NCI-H187 treated with DMSO at 0.1 percent for 48 hours (cell line): ENCODE data around the gene PLA2G4B.
"Not testable (repeated sequence)": the region's sequence is repeated elsewhere in the genome, so short reads cannot be mapped to it uniquely, and the experiment has no call there.

Experiments used
- DNase-seq: peaks from one replicate; lab custom pipeline; 2025; lab: John Stamatoyannopoulos, UW

The PLA2G4B gene

GRCh38 chr15:41827880-41828806 lies 10.5 kb upstream of the PLA2G4B start, which contains the start of gene JMJD7:
TSS of gene JMJD7 (plus strand) at chr15:41828092. CDS start at chr15:41828125, 33 bp downstream.
- DNase-seq, result no peak

- no peak for DNase-seq
Measured at GRCh38 chr15:41828807-41829141, 9.9 kb upstream of the PLA2G4B start.

GRCh38 chr15:41829959-41830646 lies 8.5 kb upstream of the PLA2G4B start:
- DNase-seq, result no peak

- DNase-seq, result not testable (repeated sequence)
Measured at GRCh38 chr15:41831291-41831690, 7.4 kb upstream of the PLA2G4B start.

- no peak for DNase-seq
Measured at GRCh38 chr15:41832208-41832607, 6.4 kb upstream of the PLA2G4B start.

- DNase-seq, result no peak
Measured at GRCh38 chr15:41832875-41833274, 5.8 kb upstream of the PLA2G4B start.

GRCh38 chr15:41834096-41834495 lies 4.6 kb upstream of the PLA2G4B start:
- no peak for DNase-seq

GRCh38 chr15:41836073-41836472 lies 2.6 kb upstream of the PLA2G4B start:
- no peak for DNase-seq

- DNase-seq, result no peak
Measured at GRCh38 chr15:41836713-41837454, 1.8 kb upstream of the PLA2G4B start.

GRCh38 chr15:41839781-41840491 lies 1.3 kb downstream of the PLA2G4B start:
- no peak for DNase-seq

- DNase-seq, result no peak
Measured at GRCh38 chr15:41840673-41841072, 2.0 kb downstream of the PLA2G4B start.

- no peak for DNase-seq
Measured at GRCh38 chr15:41841131-41841530, 2.5 kb downstream of the PLA2G4B start.

GRCh38 chr15:41842229-41842628 lies 3.6 kb downstream of the PLA2G4B start:
- no peak for DNase-seq

- DNase-seq, result no peak
Measured at GRCh38 chr15:41843571-41843970, 4.9 kb downstream of the PLA2G4B start.

GRCh38 chr15:41844814-41845213 lies 6.2 kb downstream of the PLA2G4B start:
- DNase-seq, result no peak

- no peak for DNase-seq
Measured at GRCh38 chr15:41847206-41847605, 8.6 kb downstream of the PLA2G4B start.

- no peak for DNase-seq
Measured at GRCh38 chr15:41847981-41848380, 9.3 kb downstream of the PLA2G4B start.

GRCh38 chr15:41848631-41849030 lies 10.0 kb downstream of the PLA2G4B start:
- DNase-seq, result no peak

- DNase-seq, result no peak
Measured at GRCh38 chr15:41849204-41849603, 10.6 kb downstream of the PLA2G4B start.

- DNase-seq, result no peak
Measured at GRCh38 chr15:41849861-41850260, 11.2 kb downstream of the PLA2G4B start.

GRCh38 chr15:41850482-41851166 lies 12.0 kb downstream of the PLA2G4B start:
- DNase-seq, result no peak
